Naive thymus-derived CD4-positive, alpha-beta T cell (primary cell): ENCODE data around the gene POLR2J. TPM values are rescaled to one million over a fixed set of nuclear protein-coding genes. Genes with fewer than 3 reads are reported as not detected.

Source experiments
- ATAC-seq: fragments of 150-1000 bp; cut with Tn5 transposase; 2 replicates; pipeline ENCODE4 v1.10.0; 2021; ENCODE audit warnings: mild to moderate bottlenecking, moderate library complexity
- CTCF ChIA-PET: fragments of 350-600 bp; sonication (Branson Sonifier 250); formaldehyde crosslinking; loops from one replicate; lab custom pipeline; 2021; ENCODE audit warnings: antibody characterized with exemption; lab: Charles Lee
- POLR2A ChIA-PET: fragments of 350-600 bp; sonication (Branson Sonifier 250); formaldehyde crosslinking; loops from one replicate; lab custom pipeline; 2021; ENCODE audit warnings: antibody characterized with exemption, inconsistent platforms; lab: Charles Lee
- DNase-seq, 9 donors: peaks; one replicate each; pipeline versions ENCODE4 v3.0.0 to v3.0.0-alpha.2; 2020 to 2022; ENCODE audit warnings: mixed read lengths in 1 of 9
- H3K27ac ChIP-seq: one replicate; pipeline ENCODE4 v1.7.0; 2013; ENCODE audit warnings: mild to moderate bottlenecking, low read depth, low read length, moderate library complexity
- H3K27me3 ChIP-seq, 2 donors: one replicate each; pipeline ENCODE4 v1.7.0; 2013; ENCODE audit warnings: low read length in 2 of 2, mild to moderate bottlenecking in 2 of 2, moderate library complexity in 2 of 2; ENCODE audit not compliant: control insufficient read depth in 2 of 2, insufficient read depth in 2 of 2
- H3K36me3 ChIP-seq, 3 experiments: 1 replicate in 2 of 3; 2 replicates in 1 of 3; pipeline ENCODE4 v1.7.0; 2013; ENCODE audit warnings: low read length in 3 of 3, mild to moderate bottlenecking in 3 of 3, moderate library complexity in 1 of 3; ENCODE audit not compliant: insufficient read depth in 3 of 3, control insufficient read depth in 2 of 3
- H3K4me1 ChIP-seq, 2 donors: one replicate each; pipeline ENCODE4 v1.7.0; 2013; ENCODE audit warnings: low read length in 2 of 2, mild to moderate bottlenecking in 2 of 2, moderate library complexity in 1 of 2; ENCODE audit not compliant: control insufficient read depth in 2 of 2, insufficient read depth in 2 of 2
- H3K4me3 ChIP-seq: 2 replicates; pipeline ENCODE4 v1.7.0; 2013; ENCODE audit warnings: mild to moderate bottlenecking, low read length
- H3K9me3 ChIP-seq, 3 experiments: 1 replicate in 2 of 3; 2 replicates in 1 of 3; pipeline ENCODE4 v1.7.0; 2013; ENCODE audit warnings: low read length in 3 of 3; ENCODE audit not compliant: control insufficient read depth in 2 of 3
- H3K27ac Mint-ChIP-seq, 9 donors: one replicate each; pipeline ENCODE4 v1.8.0; 2020 to 2022; ENCODE audit warnings: mixed read lengths in 9 of 9, mild to moderate bottlenecking in 8 of 9, moderate library complexity in 5 of 9, inconsistent platforms in 2 of 9
- H3K27me3 Mint-ChIP-seq, 5 donors: one replicate each; pipeline ENCODE4 v1.8.0; 2021 to 2022; ENCODE audit warnings: mixed read lengths in 5 of 5, mild to moderate bottlenecking in 1 of 5
- H3K36me3 Mint-ChIP-seq, 5 donors: one replicate each; pipeline ENCODE4 v1.8.0; 2020 to 2022; ENCODE audit warnings: mixed read lengths in 5 of 5, mild to moderate bottlenecking in 3 of 5, inconsistent platforms in 1 of 5
- H3K4me1 Mint-ChIP-seq, 7 donors: one replicate each; pipeline ENCODE4 v1.8.0; 2020 to 2022; ENCODE audit warnings: mixed read lengths in 7 of 7, mild to moderate bottlenecking in 3 of 7, inconsistent platforms in 1 of 7
- H3K4me3 Mint-ChIP-seq, 10 donors: one replicate each; pipeline ENCODE4 v1.8.0; 2020 to 2022; ENCODE audit warnings: mild to moderate bottlenecking in 10 of 10, mixed read lengths in 10 of 10, moderate library complexity in 6 of 10, inconsistent platforms in 2 of 10
- H3K9me3 Mint-ChIP-seq, 11 donors: one replicate each; pipeline ENCODE4 v1.8.0; 2020 to 2022; ENCODE audit warnings: mixed read lengths in 11 of 11, mild to moderate bottlenecking in 4 of 11, inconsistent platforms in 1 of 11, moderate library complexity in 1 of 11
- intact Hi-C, 2 donors: fragments of 100-400 bp; cut with micrococcal nuclease; formaldehyde crosslinking; loops; one replicate each; pipeline ENCODE4 v1.15.1; 2023
- microRNA-seq: library from miRNA; unstranded; fragments of <30 nt; microRNA quantifications from one replicate; pipeline ENCODE4 v1.2.0, GENCODE V29; 2022; ENCODE audit warnings: borderline microRNAs expressed
- polyA plus RNA-seq, 2 donors: library from polyadenylated mRNA; unstranded; fragments of 300-500 nt; fragmentation: Illumina TruSeq; gene quantifications; one replicate each; pipeline ENCODE4 v1.2.3, GENCODE V29; 2021
- total RNA-seq, 6 experiments: library from RNA in 5 of 6; stranded (reverse) in 5 of 6; gene quantifications; 1 replicate in 5 of 6; 2 replicates in 1 of 6; pipeline ENCODE4 v1.2.3 and lab custom pipeline; 2021 to 2026

The POLR2J gene
- total and polyA plus RNA-seq, 7 experiments from 2014 or later = 36.9 to 109 (median 43.3) TPM

GRCh38 chr7:102426268-102427018 is 52.3 kb downstream of the POLR2J start:
- no peaks in the 10 kb centered on the region for H3K9me3 Mint-ChIP-seq
- Histone ChIP-seq H3K4me1 (peaks cover 46 to 77% of the 10 kb centered on the region in 2 donors), H3K27ac (peak overlapping the region; percentile 96), H3K36me3 (peaks cover 0 to 11% (median 0%) of the 10 kb centered on the region in 3 experiments), H3K27me3 (no peaks in the 10 kb centered on the region), H3K9me3 (no peaks in the 10 kb centered on the region), H3K4me3 (peak overlapping the region; percentile 77)
- H3K36me3 Mint-ChIP-seq = peaks cover 0 to 33% (median 7%) of the 10 kb centered on the region in 5 donors
- peak; percentile 28 to 84 (median 78) for DNase-seq
- peak overlapping the region; percentile 84 to 96 (median 88) for H3K4me3 Mint-ChIP-seq
- H3K27ac Mint-ChIP-seq = peak overlapping the region; percentile 98 to 100 (median 100)
- H3K27me3 Mint-ChIP-seq = no peaks in the 10 kb centered on the region
- POLR2A ChIA-PET = interaction anchor here (0.8 to 25.3 kb wide), 10 partner anchors 7 to 41 kb away, joined by 3 to 510 read pairs (median 4); partner anchors contain the start of genes ALKBH4, LRWD1, ORAI2 and PRKRIP1
- intact Hi-C loops = loop anchor here (1.0 to 5.0 kb wide), 6 partner anchors 8 to 64 kb away; partner anchors contain the start of genes ALKBH4 (in 1 of the 2), LRWD1 (in 1 of the 2) and PRKRIP1 (in 1 of the 2)
- H3K4me1 Mint-ChIP-seq = peaks cover 49 to 86% (median 66%) of the 10 kb centered on the region in 7 donors
- ATAC-seq = peak; percentile 80
- CTCF ChIA-PET = interaction anchor here (1.3 to 4.0 kb wide), 4 partner anchors 12 to 39 kb away, joined by 4 to 44 read pairs (median 4); partner anchors contain the start of gene ALKBH4

GRCh38 chr7:102425639-102426267 is 53.0 kb downstream of the POLR2J start:
- POLR2A ChIA-PET = interaction anchor here (0.6 to 25.3 kb wide), 12 partner anchors 7 to 1046 kb away, joined by 3 to 510 read pairs (median 4); partner anchors contain the start of genes ALKBH4, LRWD1, ORAI2 and PRKRIP1
- ATAC-seq = peak; percentile 90

GRCh38 chr7:102424787-102425218 is 53.9 kb downstream of the POLR2J start:
- Histone ChIP-seq H3K27me3 (no peaks in the 10 kb centered on the region), H3K4me1 (peaks cover 35 to 74% of the 10 kb centered on the region in 2 donors), H3K9me3 (no peaks in the 10 kb centered on the region), H3K36me3 (peaks cover 0 to 11% (median 0%) of the 10 kb centered on the region in 3 experiments), H3K4me3 (no peak overlapping the region), H3K27ac (peak overlapping the region; percentile 96)
- Mint-ChIP-seq H3K4me1 (peaks cover 56 to 86% (median 66%) of the 10 kb centered on the region in 7 donors), H3K4me3 (peak overlapping the region; percentile 48 to 96 (median 85)), H3K36me3 (peaks cover 0 to 39% (median 15%) of the 10 kb centered on the region in 5 donors), H3K27me3 (no peaks in the 10 kb centered on the region), H3K27ac (peak overlapping the region; percentile 94 to 100 (median 100)), H3K9me3 (no peaks in the 10 kb centered on the region)
- no peak for ATAC-seq
- ChIA-PET CTCF (interaction anchor here (1.7 to 4.0 kb wide), 2 partner anchors 10 to 39 kb away, joined by 5 to 44 read pairs; partner anchors contain the start of gene ALKBH4), POLR2A (interaction anchor here (0.9 to 25.3 kb wide), 5 partner anchors 8 to 40 kb away, joined by 3 to 510 read pairs (median 28); partner anchors contain the start of genes ALKBH4, LRWD1, ORAI2 and PRKRIP1)
- intact Hi-C loops = loop anchor here in 1 of 2 donors (5.0 kb wide), 1 partner anchor 63 kb away; no protein-coding TSS in a partner anchor
- no peak for DNase-seq

More at GRCh38 chr7:102425639-102426267, 53.0 kb downstream of the POLR2J start:
- peak overlapping the region; percentile 84 to 96 (median 88) for H3K4me3 Mint-ChIP-seq
- no peaks in the 10 kb centered on the region for H3K9me3 ChIP-seq
- H3K9me3 Mint-ChIP-seq = no peaks in the 10 kb centered on the region
- CTCF ChIA-PET = interaction anchor here (0.8 to 4.0 kb wide), 4 partner anchors 11 to 40 kb away, joined by 3 to 44 read pairs (median 4); partner anchors contain the start of gene ALKBH4
- H3K4me1 Mint-ChIP-seq = peaks cover 54 to 86% (median 65%) of the 10 kb centered on the region in 7 donors
- intact Hi-C loops = loop anchor here (1.0 to 5.0 kb wide), 6 partner anchors 9 to 63 kb away; partner anchors contain the start of genes ALKBH4 (in 1 of the 2), LRWD1 (in 1 of the 2) and PRKRIP1 (in 1 of the 2)
- peaks cover 40 to 77% of the 10 kb centered on the region in 2 donors for H3K4me1 ChIP-seq
- peak in 8 of 9 donors; percentile 63 to 87 (median 78) for DNase-seq
- H3K36me3 Mint-ChIP-seq = peaks cover 0 to 34% (median 11%) of the 10 kb centered on the region in 5 donors
- no peaks in the 10 kb centered on the region for H3K27me3 ChIP-seq
- H3K27ac ChIP-seq = peak overlapping the region; percentile 96
- H3K27ac Mint-ChIP-seq = peak overlapping the region; percentile 98 to 100 (median 100)
- H3K4me3 ChIP-seq = peak overlapping the region; percentile 77
- no peaks in the 10 kb centered on the region for H3K27me3 Mint-ChIP-seq
- H3K36me3 ChIP-seq = peaks cover 0 to 11% (median 0%) of the 10 kb centered on the region in 3 experiments

GRCh38 chr7:102424129-102424551 is 54.6 kb downstream of the POLR2J start:
- POLR2A ChIA-PET = interaction anchor here (2.5 to 25.3 kb wide), 4 partner anchors 9 to 41 kb away, joined by 17 to 510 read pairs (median 269); partner anchors contain the start of genes ALKBH4, LRWD1, ORAI2 and PRKRIP1
- DNase-seq (no peak), ATAC-seq (no peak)
- H3K36me3 Mint-ChIP-seq = peaks cover 0 to 37% (median 15%) of the 10 kb centered on the region in 5 donors
- Histone ChIP-seq H3K4me3 (no peak overlapping the region), H3K4me1 (peaks cover 35 to 67% of the 10 kb centered on the region in 2 donors), H3K27ac (peak overlapping the region; percentile 96), H3K27me3 (no peaks in the 10 kb centered on the region), H3K36me3 (peaks cover 0 to 11% (median 0%) of the 10 kb centered on the region in 3 experiments), H3K9me3 (no peaks in the 10 kb centered on the region)
- no peaks in the 10 kb centered on the region for H3K9me3 Mint-ChIP-seq
- intact Hi-C loops = no loop called here
- no peaks in the 10 kb centered on the region for H3K27me3 Mint-ChIP-seq
- H3K4me1 Mint-ChIP-seq = peaks cover 55 to 85% (median 63%) of the 10 kb centered on the region in 7 donors
- CTCF ChIA-PET = no interaction called here
- peak overlapping the region; percentile 94 to 100 (median 100) for H3K27ac Mint-ChIP-seq
- peak overlapping the region in 8 of 10 donors; percentile 43 to 96 (median 86) for H3K4me3 Mint-ChIP-seq

Small RNA genes within 50 kb of the gene (microRNA-seq; reads per million reads assigned to microRNA genes)
- gene MIR4467 (not detected), gene MIR5090 (3.6 reads per million)

Other genes starting within 250 kb of the POLR2J start
- gene SH2B2, start 192.1 kb downstream of the POLR2J start, total RNA-seq = 10 to 100 TPM in 1 of 5 experiments, 1 to 10 TPM in 3, under 1 TPM in 1; 0.87 to 10.9 (median 2.0) TPM
- under 1 TPM; 0.25 to 0.58 TPM for gene SH2B2, start 192.1 kb downstream of the POLR2J start, polyA plus RNA-seq
- under 1 TPM in 1 of 5 experiments, not detected in 4; 0.51 TPM for gene SPDYE6, start 122.5 kb downstream of the POLR2J start, total RNA-seq
- gene SPDYE6, start 122.5 kb downstream of the POLR2J start, polyA plus RNA-seq = under 1 TPM; 0.14 to 0.25 TPM
- gene PRKRIP1, start 82.6 kb downstream of the POLR2J start, total RNA-seq = 10 to 100 TPM; 36.4 to 58.4 (median 47.0) TPM
- gene PRKRIP1, start 82.6 kb downstream of the POLR2J start, polyA plus RNA-seq = 10 to 100 TPM; 15.7 to 33.2 TPM
- 10 to 100 TPM; 19.9 to 72.6 (median 26.2) TPM for gene ORAI2, start 45.3 kb downstream of the POLR2J start, total RNA-seq
- gene ORAI2, start 45.3 kb downstream of the POLR2J start, polyA plus RNA-seq = 10 to 100 TPM; 29.5 to 33.5 TPM
- 10 to 100 TPM in 3 of 5 experiments, 1 to 10 TPM in 2; 4.0 to 14.3 (median 10.1) TPM for gene ALKBH4, start 14.1 kb downstream of the POLR2J start, total RNA-seq
- 10 to 100 TPM; 18.1 to 24.7 TPM for gene ALKBH4, start 14.1 kb downstream of the POLR2J start, polyA plus RNA-seq
- 10 to 100 TPM; 12.4 to 25.3 (median 24.7) TPM for gene LRWD1, start 13.9 kb downstream of the POLR2J start, total RNA-seq
- 10 to 100 TPM in 1 of 2 donors, 1 to 10 TPM in 1; 8.7 to 18.5 TPM for gene LRWD1, start 13.9 kb downstream of the POLR2J start, polyA plus RNA-seq
- 10 to 100 TPM; 16.6 to 36.3 (median 24.0) TPM for gene RASA4B, start 38.9 kb upstream of the POLR2J start, total RNA-seq
- 10 to 100 TPM; 11.3 to 15.9 TPM for gene RASA4B, start 38.9 kb upstream of the POLR2J start, polyA plus RNA-seq
- 10 to 100 TPM; 22.8 to 85.3 (median 64.6) TPM for gene UPK3BL2, start 64.8 kb upstream of the POLR2J start, total RNA-seq
- 1 to 10 TPM; 3.4 to 6.7 TPM for gene UPK3BL2, start 64.8 kb upstream of the POLR2J start, polyA plus RNA-seq
- gene SPDYE2, start 72.3 kb upstream of the POLR2J start, total RNA-seq = 1 to 10 TPM in 1 of 5 experiments, under 1 TPM in 3, not detected in 1; 0.29 to 1.1 (median 0.32) TPM
- under 1 TPM; 0.33 to 0.35 TPM for gene SPDYE2, start 72.3 kb upstream of the POLR2J start, polyA plus RNA-seq
- 100 to 1,000 TPM in 4 of 5 experiments, 10 to 100 TPM in 1; 70.8 to 142 (median 113) TPM for gene POLR2J3, start 93.7 kb upstream of the POLR2J start, total RNA-seq
- gene POLR2J3, start 93.7 kb upstream of the POLR2J start, polyA plus RNA-seq = 10 to 100 TPM; 27.3 to 33.0 TPM
- 100 to 1,000 TPM in 2 of 5 experiments, 10 to 100 TPM in 3; 44.0 to 104 (median 62.9) TPM for gene RASA4, start 137.8 kb upstream of the POLR2J start, total RNA-seq
- gene RASA4, start 137.8 kb upstream of the POLR2J start, polyA plus RNA-seq = 10 to 100 TPM; 24.6 to 44.1 TPM
- gene UPK3BL1, start 163.9 kb upstream of the POLR2J start, total RNA-seq = 100 to 1,000 TPM in 2 of 5 experiments, 10 to 100 TPM in 3; 25.9 to 107 (median 49.2) TPM
- 10 to 100 TPM; 26.5 to 27.3 TPM for gene UPK3BL1, start 163.9 kb upstream of the POLR2J start, polyA plus RNA-seq
- gene SPDYE2B, start 171.4 kb upstream of the POLR2J start, total RNA-seq = not detected
- gene SPDYE2B, start 171.4 kb upstream of the POLR2J start, polyA plus RNA-seq = not detected
- gene POLR2J2, start 192.7 kb upstream of the POLR2J start, total RNA-seq = 10 to 100 TPM; 23.9 to 48.2 (median 31.1) TPM
- gene POLR2J2, start 192.7 kb upstream of the POLR2J start, polyA plus RNA-seq = 1 to 10 TPM; 3.9 to 6.4 TPM